GM12892 (cell line): ENCODE data around the gene FTO.

ENCODE experiments used
- DNase-seq: peaks from one replicate; pipeline ENCODE4 v3.0.0; 2011; ENCODE audit not compliant: insufficient read length
- FAIRE-seq: peaks from 2 replicates; lab custom pipeline; 2011; peaks lifted over from hg19 to GRCh38; lab: Jason Lieb, UNC
- POLR2A ChIP-seq: IDR thresholded peaks from 2 replicates; pipeline ENCODE4 v1.6.1; 2011; ENCODE audit warnings: low read depth, low read length, control low read depth
- POLR2AphosphoS5 ChIP-seq: IDR thresholded peaks from 2 replicates; pipeline ENCODE4 v1.6.1; 2011; ENCODE audit warnings: low read depth, low read length, control low read depth
- TAF1 ChIP-seq: IDR thresholded peaks from 2 replicates; pipeline ENCODE4 v1.6.1; 2011; ENCODE audit warnings: low read depth, mild to moderate bottlenecking, control low read depth, low read length, borderline replicate concordance

FTO gene

GRCh38 chr16:53821487-53821886, 117.5 kb downstream of the FTO start:
- peak; percentile 38 for FAIRE-seq
- no peak for DNase-seq

GRCh38 chr16:53821957-53822625, 118.1 kb downstream of the FTO start:
- DNase-seq (no peak), FAIRE-seq (peak; percentile 46)
- TF ChIP-seq TAF1 (no peak), POLR2A (no peak), POLR2AphosphoS5 (no peak)

More at GRCh38 chr16:53821487-53821886, 117.5 kb downstream of the FTO start:
- no peak for TF ChIP-seq POLR2A
- TF ChIP-seq POLR2AphosphoS5, result no peak
- no peak for TF ChIP-seq TAF1

GRCh38 chr16:53822936-53823529, 119.1 kb downstream of the FTO start:
- FAIRE-seq (peak; percentile 42), DNase-seq (no peak)
- TF ChIP-seq POLR2AphosphoS5, result no peak
- TF ChIP-seq TAF1, result no peak
- no peak for TF ChIP-seq POLR2A

GRCh38 chr16:53826658-53827057, 122.7 kb downstream of the FTO start:
- TF ChIP-seq POLR2A, result no peak
- no peak for TF ChIP-seq POLR2AphosphoS5
- no peak for TF ChIP-seq TAF1
- DNase-seq (no peak), FAIRE-seq (no peak)

GRCh38 chr16:53827741-53828140, 123.8 kb downstream of the FTO start:
- FAIRE-seq (no peak), DNase-seq (no peak)
- TF ChIP-seq POLR2A, result no peak
- TF ChIP-seq POLR2AphosphoS5, result no peak
- TF ChIP-seq TAF1, result no peak

- DNase-seq (no peak), FAIRE-seq (no peak)
- TF ChIP-seq POLR2A (no peak), POLR2AphosphoS5 (no peak), TAF1 (no peak)
These were observed 125.3 kb downstream of the FTO start for GRCh38 chr16:53829186-53829747.

- TF ChIP-seq TAF1 (no peak), POLR2AphosphoS5 (no peak), POLR2A (no peak)
- DNase-seq, result no peak
- no peak for FAIRE-seq
These were observed 129.1 kb downstream of the FTO start for GRCh38 chr16:53832896-53833544.

- DNase-seq (no peak), FAIRE-seq (no peak)
- no peak for TF ChIP-seq TAF1
- TF ChIP-seq POLR2AphosphoS5, result no peak
- no peak for TF ChIP-seq POLR2A
These were observed 132.2 kb downstream of the FTO start for GRCh38 chr16:53836142-53836541.

GRCh38 chr16:53836680-53837079, 132.7 kb downstream of the FTO start:
- DNase-seq (no peak), FAIRE-seq (no peak)
- no peak for TF ChIP-seq TAF1
- TF ChIP-seq POLR2A, result no peak
- no peak for TF ChIP-seq POLR2AphosphoS5

- DNase-seq (no peak), FAIRE-seq (no peak)
- TF ChIP-seq TAF1 (no peak), POLR2AphosphoS5 (no peak), POLR2A (no peak)
These were observed 133.5 kb downstream of the FTO start for GRCh38 chr16:53837426-53837825.

GRCh38 chr16:53839150-53839549, 135.2 kb downstream of the FTO start:
- FAIRE-seq, result no peak
- no peak for DNase-seq
- TF ChIP-seq POLR2A (no peak), POLR2AphosphoS5 (no peak), TAF1 (no peak)

GRCh38 chr16:53840456-53840855, 136.5 kb downstream of the FTO start:
- FAIRE-seq (no peak), DNase-seq (no peak)
- TF ChIP-seq POLR2AphosphoS5, result no peak
- TF ChIP-seq POLR2A, result no peak
- TF ChIP-seq TAF1, result no peak

- DNase-seq (no peak), FAIRE-seq (peak; percentile 21)
- TF ChIP-seq POLR2A (no peak), TAF1 (no peak), POLR2AphosphoS5 (no peak)
These were observed 137.9 kb downstream of the FTO start for GRCh38 chr16:53841884-53842283.
